Osteocyte (in vitro differentiated cells): ENCODE results near the gene BBX. TPM values are rescaled to one million over a fixed set of nuclear protein-coding genes. Genes with fewer than 3 reads are reported as not detected.

Source experiments
- DNase-seq: peaks from one replicate; pipeline ENCODE4 v3.0.0; 2021; ENCODE audit warnings: mixed read lengths; ENCODE audit not compliant: unreplicated experiment; ENCODE audit errors: extremely low spot score
- H3K27ac Mint-ChIP-seq: one replicate; pipeline ENCODE4 v1.8.0; 2021; ENCODE audit warnings: mild to moderate bottlenecking, mixed read lengths; ENCODE audit not compliant: unreplicated experiment
- H3K27me3 Mint-ChIP-seq: one replicate; pipeline ENCODE4 v1.8.0; 2021; ENCODE audit warnings: mixed read lengths; ENCODE audit not compliant: unreplicated experiment
- H3K36me3 Mint-ChIP-seq: one replicate; pipeline ENCODE4 v1.8.0; 2021; ENCODE audit warnings: mixed read lengths; ENCODE audit not compliant: unreplicated experiment
- H3K4me1 Mint-ChIP-seq: one replicate; pipeline ENCODE4 v1.8.0; 2021; ENCODE audit warnings: mixed read lengths; ENCODE audit not compliant: unreplicated experiment
- H3K4me3 Mint-ChIP-seq: one replicate; pipeline ENCODE4 v1.8.0; 2021; ENCODE audit warnings: mild to moderate bottlenecking, moderate library complexity, mixed read lengths; ENCODE audit not compliant: unreplicated experiment
- H3K9me3 Mint-ChIP-seq: one replicate; pipeline ENCODE4 v1.8.0; 2021; ENCODE audit warnings: mixed read lengths; ENCODE audit not compliant: unreplicated experiment
- CTCF ChIP-seq: fragments of 200-600 bp; sonication (generic); IDR thresholded peaks from 2 replicates; pipeline ENCODE4 v1.5.0; 2021; ENCODE audit warnings: antibody characterized with exemption, mild to moderate bottlenecking, moderate library complexity
- total RNA-seq: library from RNA; stranded (reverse); gene quantifications from 2 replicates; pipeline ENCODE4 v1.2.1, GENCODE V29; 2021

BBX gene
- total RNA-seq, 1 donor from 2014 or later: 92.2 TPM

- Mint-ChIP-seq H3K27ac (no peak overlapping the region), H3K4me1 (peaks cover 10% of the 10 kb centered on the region), H3K27me3 (no peaks in the 10 kb centered on the region), H3K9me3 (peaks cover 10% of the 10 kb centered on the region), H3K36me3 (no peaks in the 10 kb centered on the region), H3K4me3 (no peak overlapping the region)
- DNase-seq: no peak
- TF ChIP-seq CTCF: no peak
Measured at GRCh38 chr3:107681396-107681795, 158.6 kb downstream of the BBX start.

- no peak for TF ChIP-seq CTCF
- DNase-seq: no peak
- Mint-ChIP-seq H3K27me3 (no peaks in the 10 kb centered on the region), H3K36me3 (no peaks in the 10 kb centered on the region), H3K4me1 (peaks cover 10% of the 10 kb centered on the region), H3K27ac (no peak overlapping the region), H3K4me3 (no peak overlapping the region), H3K9me3 (peaks cover 10% of the 10 kb centered on the region)
Measured at GRCh38 chr3:107682580-107682979, 159.8 kb downstream of the BBX start.

GRCh38 chr3:107683447-107683846, 160.7 kb downstream of the BBX start:
- no peak for DNase-seq
- no peak overlapping the region for H3K27ac Mint-ChIP-seq
- peaks cover 10% of the 10 kb centered on the region for H3K4me1 Mint-ChIP-seq

GRCh38 chr3:107684431-107684925, 161.7 kb downstream of the BBX start:
- H3K4me3 Mint-ChIP-seq: no peak overlapping the region
- no peak overlapping the region for H3K27ac Mint-ChIP-seq
- H3K36me3 Mint-ChIP-seq: no peaks in the 10 kb centered on the region
- H3K4me1 Mint-ChIP-seq: peaks cover 10% of the 10 kb centered on the region
- TF ChIP-seq CTCF: no peak
- no peak for DNase-seq
- peaks cover 10% of the 10 kb centered on the region for H3K9me3 Mint-ChIP-seq
- H3K27me3 Mint-ChIP-seq: no peaks in the 10 kb centered on the region

More at GRCh38 chr3:107683447-107683846, 160.7 kb downstream of the BBX start:
- Mint-ChIP-seq H3K27me3 (no peaks in the 10 kb centered on the region), H3K9me3 (peaks cover 10% of the 10 kb centered on the region), H3K36me3 (no peaks in the 10 kb centered on the region), H3K4me3 (no peak overlapping the region)
- TF ChIP-seq CTCF: no peak

- H3K4me1 Mint-ChIP-seq: peaks cover 10% of the 10 kb centered on the region
- no peak overlapping the region for H3K4me3 Mint-ChIP-seq
- no peak for TF ChIP-seq CTCF
- no peak overlapping the region for H3K27ac Mint-ChIP-seq
- no peak for DNase-seq
- H3K27me3 Mint-ChIP-seq: no peaks in the 10 kb centered on the region
- H3K9me3 Mint-ChIP-seq: peaks cover 10% of the 10 kb centered on the region
- no peaks in the 10 kb centered on the region for H3K36me3 Mint-ChIP-seq
Measured at GRCh38 chr3:107685383-107685782, 162.6 kb downstream of the BBX start.
